NT2/D1 (cell line): Measurements from ENCODE around the gene STXBP3.

ENCODE experiments used
- SUZ12 ChIP-seq: IDR thresholded peaks from 2 replicates; pipeline ENCODE4 v1.6.1; 2011; ENCODE audit not compliant: insufficient read length, insufficient read depth; ENCODE audit errors: extremely low read depth
- YY1 ChIP-seq: IDR thresholded peaks from 2 replicates; pipeline ENCODE4 v1.6.1; 2011; ENCODE audit not compliant: insufficient read length, insufficient read depth
- ZNF274 ChIP-seq: IDR thresholded peaks from 2 replicates; pipeline ENCODE4 v1.6.1; 2011; ENCODE audit warnings: mild to moderate bottlenecking, low read depth, low read length

- TF ChIP-seq YY1, result no peak
- no peak for TF ChIP-seq SUZ12
- no peak for TF ChIP-seq ZNF274
Measured at GRCh38 chr1:108817016-108817415, 70.5 kb downstream of the STXBP3 start.
